WTC11 (cell line): Measurements from ENCODE around the gene PROK1.

Experiments used
- ATF1 ChIP-seq: sonication (generic); formaldehyde crosslinking; IDR thresholded peaks from 2 replicates; pipeline ENCODE4 v1.8.1; 2023; ENCODE audit warnings: mild to moderate bottlenecking, moderate library complexity, missing genetic modification reagents
- CREM ChIP-seq: sonication (generic); formaldehyde crosslinking; IDR thresholded peaks from 2 replicates; pipeline ENCODE4 v1.8.1; 2022; ENCODE audit warnings: mild to moderate bottlenecking, missing genetic modification reagents, moderate library complexity
- ELF4 ChIP-seq: sonication (generic); formaldehyde crosslinking; IDR thresholded peaks from 2 replicates; pipeline ENCODE4 v1.8.1; 2022; ENCODE audit warnings: low read depth, mild to moderate bottlenecking, moderate library complexity, missing genetic modification reagents
- FOXJ3 ChIP-seq: sonication (generic); formaldehyde crosslinking; IDR thresholded peaks from 2 replicates; pipeline ENCODE4 v1.9.0; 2021; ENCODE audit warnings: missing genetic modification reagents, mild to moderate bottlenecking, borderline replicate concordance
- IRF2 ChIP-seq: sonication (generic); formaldehyde crosslinking; IDR thresholded peaks from 2 replicates; pipeline ENCODE4 v1.8.0; 2022; ENCODE audit warnings: low read depth, missing genetic modification reagents, borderline replicate concordance
- NFYB ChIP-seq: sonication (generic); formaldehyde crosslinking; conservative IDR thresholded peaks from 2 replicates; pipeline ENCODE4 v1.8.0; 2022; ENCODE audit warnings: low read depth, missing genetic modification reagents
- ZNF232 ChIP-seq: sonication (generic); formaldehyde crosslinking; IDR thresholded peaks from 2 replicates; pipeline ENCODE4 v1.8.0; 2022; ENCODE audit warnings: mild to moderate bottlenecking, missing genetic modification reagents
- TF ChIP-seq, protein P1 (sequence below): fragments of 200-600 bp; IDR thresholded peaks from 2 replicates; pipeline ENCODE4 v1.8.0; 2022; ENCODE audit warnings: antibody characterized with exemption
- TF ChIP-seq, protein P2 (sequence below): sonication (generic); formaldehyde crosslinking; IDR thresholded peaks from 2 replicates; pipeline ENCODE4 v1.8.0; 2022; ENCODE audit warnings: mild to moderate bottlenecking, missing genetic modification reagents
- TF ChIP-seq, protein P3 (sequence below): sonication (generic); formaldehyde crosslinking; IDR thresholded peaks from 2 replicates; pipeline ENCODE4 v1.8.1; 2023; ENCODE audit warnings: mild to moderate bottlenecking, missing genetic modification reagents
- TF ChIP-seq, protein P4 (sequence below): sonication (generic); formaldehyde crosslinking; IDR thresholded peaks from 2 replicates; pipeline ENCODE4 v1.8.1; 2023; ENCODE audit warnings: mild to moderate bottlenecking, missing genetic modification reagents, moderate library complexity

DNA sequence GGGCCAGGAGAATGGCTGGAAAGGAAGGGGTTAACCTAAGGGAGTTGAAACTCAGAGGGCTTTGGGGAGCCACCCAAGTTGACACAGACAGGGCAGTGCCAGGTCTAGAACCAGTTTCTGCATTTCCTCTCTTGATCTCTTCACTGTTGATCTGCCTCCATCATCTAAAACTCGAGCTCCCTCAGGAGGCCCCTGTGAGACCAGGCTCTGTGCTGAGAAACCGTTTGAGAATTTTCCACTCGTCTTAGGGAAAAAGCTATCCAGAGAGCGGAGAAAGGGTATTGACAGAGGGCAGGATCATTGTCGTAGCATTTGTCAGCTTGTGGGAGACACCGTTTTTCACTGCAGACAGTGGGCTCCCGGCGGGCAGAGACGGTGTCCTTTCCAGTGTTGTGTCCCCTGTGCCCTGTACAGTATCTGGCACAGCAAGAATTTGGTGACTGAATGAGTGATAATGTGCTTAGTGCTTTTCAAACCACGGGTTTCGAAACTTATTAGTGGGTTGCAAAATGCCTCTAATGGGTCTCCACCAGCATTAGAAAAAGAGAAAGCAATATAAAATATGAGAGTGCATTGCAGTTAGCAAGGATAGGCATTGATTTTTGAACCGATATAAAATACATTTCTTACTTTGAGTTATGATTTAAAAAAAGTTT lies 31.1 kb downstream of the PROK1 start:
- TF ChIP-seq ATF1 (CRISPR knock-in tag): no peak
- TF ChIP-seq, protein P1, sequence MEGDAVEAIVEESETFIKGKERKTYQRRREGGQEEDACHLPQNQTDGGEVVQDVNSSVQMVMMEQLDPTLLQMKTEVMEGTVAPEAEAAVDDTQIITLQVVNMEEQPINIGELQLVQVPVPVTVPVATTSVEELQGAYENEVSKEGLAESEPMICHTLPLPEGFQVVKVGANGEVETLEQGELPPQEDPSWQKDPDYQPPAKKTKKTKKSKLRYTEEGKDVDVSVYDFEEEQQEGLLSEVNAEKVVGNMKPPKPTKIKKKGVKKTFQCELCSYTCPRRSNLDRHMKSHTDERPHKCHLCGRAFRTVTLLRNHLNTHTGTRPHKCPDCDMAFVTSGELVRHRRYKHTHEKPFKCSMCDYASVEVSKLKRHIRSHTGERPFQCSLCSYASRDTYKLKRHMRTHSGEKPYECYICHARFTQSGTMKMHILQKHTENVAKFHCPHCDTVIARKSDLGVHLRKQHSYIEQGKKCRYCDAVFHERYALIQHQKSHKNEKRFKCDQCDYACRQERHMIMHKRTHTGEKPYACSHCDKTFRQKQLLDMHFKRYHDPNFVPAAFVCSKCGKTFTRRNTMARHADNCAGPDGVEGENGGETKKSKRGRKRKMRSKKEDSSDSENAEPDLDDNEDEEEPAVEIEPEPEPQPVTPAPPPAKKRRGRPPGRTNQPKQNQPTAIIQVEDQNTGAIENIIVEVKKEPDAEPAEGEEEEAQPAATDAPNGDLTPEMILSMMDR: no peak
- TF ChIP-seq, protein P2, sequence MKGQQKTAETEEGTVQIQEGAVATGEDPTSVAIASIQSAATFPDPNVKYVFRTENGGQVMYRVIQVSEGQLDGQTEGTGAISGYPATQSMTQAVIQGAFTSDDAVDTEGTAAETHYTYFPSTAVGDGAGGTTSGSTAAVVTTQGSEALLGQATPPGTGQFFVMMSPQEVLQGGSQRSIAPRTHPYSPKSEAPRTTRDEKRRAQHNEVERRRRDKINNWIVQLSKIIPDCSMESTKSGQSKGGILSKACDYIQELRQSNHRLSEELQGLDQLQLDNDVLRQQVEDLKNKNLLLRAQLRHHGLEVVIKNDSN (CRISPR knock-in tag): no peak
- no peak for TF ChIP-seq IRF2 (CRISPR knock-in tag)
- TF ChIP-seq, protein P3, sequence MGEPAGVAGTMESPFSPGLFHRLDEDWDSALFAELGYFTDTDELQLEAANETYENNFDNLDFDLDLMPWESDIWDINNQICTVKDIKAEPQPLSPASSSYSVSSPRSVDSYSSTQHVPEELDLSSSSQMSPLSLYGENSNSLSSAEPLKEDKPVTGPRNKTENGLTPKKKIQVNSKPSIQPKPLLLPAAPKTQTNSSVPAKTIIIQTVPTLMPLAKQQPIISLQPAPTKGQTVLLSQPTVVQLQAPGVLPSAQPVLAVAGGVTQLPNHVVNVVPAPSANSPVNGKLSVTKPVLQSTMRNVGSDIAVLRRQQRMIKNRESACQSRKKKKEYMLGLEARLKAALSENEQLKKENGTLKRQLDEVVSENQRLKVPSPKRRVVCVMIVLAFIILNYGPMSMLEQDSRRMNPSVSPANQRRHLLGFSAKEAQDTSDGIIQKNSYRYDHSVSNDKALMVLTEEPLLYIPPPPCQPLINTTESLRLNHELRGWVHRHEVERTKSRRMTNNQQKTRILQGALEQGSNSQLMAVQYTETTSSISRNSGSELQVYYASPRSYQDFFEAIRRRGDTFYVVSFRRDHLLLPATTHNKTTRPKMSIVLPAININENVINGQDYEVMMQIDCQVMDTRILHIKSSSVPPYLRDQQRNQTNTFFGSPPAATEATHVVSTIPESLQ (CRISPR knock-in tag): no peak
- TF ChIP-seq ZNF232 (CRISPR knock-in tag): no peak
- TF ChIP-seq ELF4 (CRISPR knock-in tag): no peak
- TF ChIP-seq NFYB (CRISPR knock-in tag): no peak
- TF ChIP-seq, protein P4, sequence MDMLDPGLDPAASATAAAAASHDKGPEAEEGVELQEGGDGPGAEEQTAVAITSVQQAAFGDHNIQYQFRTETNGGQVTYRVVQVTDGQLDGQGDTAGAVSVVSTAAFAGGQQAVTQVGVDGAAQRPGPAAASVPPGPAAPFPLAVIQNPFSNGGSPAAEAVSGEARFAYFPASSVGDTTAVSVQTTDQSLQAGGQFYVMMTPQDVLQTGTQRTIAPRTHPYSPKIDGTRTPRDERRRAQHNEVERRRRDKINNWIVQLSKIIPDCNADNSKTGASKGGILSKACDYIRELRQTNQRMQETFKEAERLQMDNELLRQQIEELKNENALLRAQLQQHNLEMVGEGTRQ (CRISPR knock-in tag): no peak
- TF ChIP-seq CREM (CRISPR knock-in tag): no peak
- TF ChIP-seq FOXJ3 (CRISPR knock-in tag): no peak
